MM.1S (cell line): ENCODE measurements around the gene FOXP1.

ENCODE experiments used
- EZH2 ChIP-seq: fragments of 300-600 bp; sonication (generic); optimal IDR thresholded peaks from 2 replicates; pipeline ENCODE3; 2017; ENCODE audit warnings: low read depth, mild to moderate bottlenecking, antibody characterized with exemption, low read length, mixed read lengths
- TF ChIP-seq, protein P1 (sequence below): fragments of 300-600 bp; sonication (generic); IDR thresholded peaks from 2 replicates; pipeline ENCODE4 v1.5.1; 2016; ENCODE audit warnings: antibody characterized with exemption, low read length, mixed read lengths

GRCh38 chr3:71152892-71153265 lies 430.6 kb downstream of the FOXP1 start:
- TF ChIP-seq, protein P1, sequence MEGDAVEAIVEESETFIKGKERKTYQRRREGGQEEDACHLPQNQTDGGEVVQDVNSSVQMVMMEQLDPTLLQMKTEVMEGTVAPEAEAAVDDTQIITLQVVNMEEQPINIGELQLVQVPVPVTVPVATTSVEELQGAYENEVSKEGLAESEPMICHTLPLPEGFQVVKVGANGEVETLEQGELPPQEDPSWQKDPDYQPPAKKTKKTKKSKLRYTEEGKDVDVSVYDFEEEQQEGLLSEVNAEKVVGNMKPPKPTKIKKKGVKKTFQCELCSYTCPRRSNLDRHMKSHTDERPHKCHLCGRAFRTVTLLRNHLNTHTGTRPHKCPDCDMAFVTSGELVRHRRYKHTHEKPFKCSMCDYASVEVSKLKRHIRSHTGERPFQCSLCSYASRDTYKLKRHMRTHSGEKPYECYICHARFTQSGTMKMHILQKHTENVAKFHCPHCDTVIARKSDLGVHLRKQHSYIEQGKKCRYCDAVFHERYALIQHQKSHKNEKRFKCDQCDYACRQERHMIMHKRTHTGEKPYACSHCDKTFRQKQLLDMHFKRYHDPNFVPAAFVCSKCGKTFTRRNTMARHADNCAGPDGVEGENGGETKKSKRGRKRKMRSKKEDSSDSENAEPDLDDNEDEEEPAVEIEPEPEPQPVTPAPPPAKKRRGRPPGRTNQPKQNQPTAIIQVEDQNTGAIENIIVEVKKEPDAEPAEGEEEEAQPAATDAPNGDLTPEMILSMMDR: no peak
- no peak for TF ChIP-seq EZH2
